ENCODE measurements around the gene EDIL3. TPM values are rescaled to one million over a fixed set of nuclear protein-coding genes. Genes with fewer than 3 reads are reported as not detected.

EDIL3 gene
- polyA plus RNA-seq, 1 donor (not counting 4 experiments of a cell fraction or from before 2014, with no cell fraction given), result 0.34 TPM

DNA sequence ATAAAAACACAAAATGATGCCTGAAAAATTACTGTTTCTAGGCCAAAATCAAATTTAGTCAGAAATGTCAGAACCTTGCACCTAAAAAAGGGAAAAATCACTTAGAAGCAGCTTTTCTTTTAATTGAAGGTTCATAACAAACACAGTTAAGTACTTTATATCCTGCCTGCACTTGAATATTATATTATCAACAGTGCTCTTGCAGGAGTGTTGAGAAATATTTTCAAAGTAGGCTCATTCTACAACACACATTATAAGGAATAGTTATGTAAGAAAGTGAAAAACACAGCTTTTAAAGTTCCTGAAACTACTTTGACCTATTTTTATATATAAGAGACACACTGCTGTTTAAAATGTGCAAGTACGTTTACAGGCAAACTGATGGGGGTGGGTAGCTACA, 8.3 kb downstream of the EDIL3 start:
- Histone ChIP-seq H3K9me1 (ENCODE audit: control insufficient read depth, extremely low read depth, insufficient read depth, low read length) (no peaks in the 10 kb centered on the region), H3K27me3 (ENCODE audit: control insufficient read depth, extremely low read depth, insufficient read depth, low read length) (no peaks in the 10 kb centered on the region), H3K36me3 (ENCODE audit: control insufficient read depth in 2 of 2, extremely low read depth in 1 of 2, insufficient read depth in 2 of 2, low read length in 2 of 2) (no peaks in the 10 kb centered on the region), H3K4me2 (ENCODE audit: control insufficient read depth, extremely low read depth, insufficient read depth, low read depth, low read length) (no peak overlapping the region), H4K20me1 (ENCODE audit: control insufficient read depth, extremely low read depth, insufficient read depth, low read length) (no peaks in the 10 kb centered on the region), H3K9me3 (ENCODE audit: control insufficient read depth, low read depth, low read length) (no peaks in the 10 kb centered on the region), H3K4me3 (ENCODE audit: control insufficient read depth in 2 of 3, extremely low read depth in 1 of 3, insufficient read depth in 2 of 3, low read depth in 1 of 3, low read length in 3 of 3) (no peak overlapping the region), H2AFZ (ENCODE audit: control insufficient read depth, low read length) (no peak overlapping the region), H3K9ac (ENCODE audit: control insufficient read depth, extremely low read depth, insufficient read depth, low read length) (no peak overlapping the region), H3K27ac (ENCODE audit: control insufficient read depth, insufficient read depth, low read length) (no peak overlapping the region), H3K4me1 (ENCODE audit: control insufficient read depth, extremely low read depth, insufficient read depth, low read length) (peaks cover under 1% of the 10 kb centered on the region), H3K79me2 (ENCODE audit: control insufficient read depth, insufficient read depth, low read length) (no peaks in the 10 kb centered on the region)
- TF ChIP-seq, protein P1, sequence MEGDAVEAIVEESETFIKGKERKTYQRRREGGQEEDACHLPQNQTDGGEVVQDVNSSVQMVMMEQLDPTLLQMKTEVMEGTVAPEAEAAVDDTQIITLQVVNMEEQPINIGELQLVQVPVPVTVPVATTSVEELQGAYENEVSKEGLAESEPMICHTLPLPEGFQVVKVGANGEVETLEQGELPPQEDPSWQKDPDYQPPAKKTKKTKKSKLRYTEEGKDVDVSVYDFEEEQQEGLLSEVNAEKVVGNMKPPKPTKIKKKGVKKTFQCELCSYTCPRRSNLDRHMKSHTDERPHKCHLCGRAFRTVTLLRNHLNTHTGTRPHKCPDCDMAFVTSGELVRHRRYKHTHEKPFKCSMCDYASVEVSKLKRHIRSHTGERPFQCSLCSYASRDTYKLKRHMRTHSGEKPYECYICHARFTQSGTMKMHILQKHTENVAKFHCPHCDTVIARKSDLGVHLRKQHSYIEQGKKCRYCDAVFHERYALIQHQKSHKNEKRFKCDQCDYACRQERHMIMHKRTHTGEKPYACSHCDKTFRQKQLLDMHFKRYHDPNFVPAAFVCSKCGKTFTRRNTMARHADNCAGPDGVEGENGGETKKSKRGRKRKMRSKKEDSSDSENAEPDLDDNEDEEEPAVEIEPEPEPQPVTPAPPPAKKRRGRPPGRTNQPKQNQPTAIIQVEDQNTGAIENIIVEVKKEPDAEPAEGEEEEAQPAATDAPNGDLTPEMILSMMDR (optimal IDR thresholded peaks at IDR 0.05 in 1 of 3, IDR thresholded peaks at IDR 0.05 in 1 of 3, conservative IDR thresholded peaks at IDR 0.05 in 1 of 3; ENCODE audit: extremely low read depth in 1 of 3, insufficient read depth in 2 of 3, low read length in 3 of 3), result no peak
- TF ChIP-seq EZH2 (IDR thresholded peaks at IDR 0.05; ENCODE audit: low read length), result no peak
- DNase-seq (ENCODE audit: low read depth, low spot score) (no peak), FAIRE-seq (no peak)
- dilution Hi-C loops (cut with MboI; ENCODE audit: extremely low pct_ligation_motif_present, low sequenced_read_pairs), result no loop called here

- no peaks in the 10 kb centered on the region for H4K20me1 ChIP-seq (ENCODE audit: control insufficient read depth, extremely low read depth, insufficient read depth, low read length)
- no peaks in the 10 kb centered on the region for H3K27me3 ChIP-seq (ENCODE audit: control insufficient read depth, extremely low read depth, insufficient read depth, low read length)
- H3K79me2 ChIP-seq (ENCODE audit: control insufficient read depth, insufficient read depth, low read length), result no peaks in the 10 kb centered on the region
- H3K9me3 ChIP-seq (ENCODE audit: control insufficient read depth, low read depth, low read length), result no peaks in the 10 kb centered on the region
- no peak overlapping the region for H3K4me2 ChIP-seq (ENCODE audit: control insufficient read depth, extremely low read depth, insufficient read depth, low read depth, low read length)
- H3K27ac ChIP-seq (ENCODE audit: control insufficient read depth, insufficient read depth, low read length), result no peak overlapping the region
- H3K4me3 ChIP-seq (ENCODE audit: control insufficient read depth in 2 of 3, extremely low read depth in 1 of 3, insufficient read depth in 2 of 3, low read depth in 1 of 3, low read length in 3 of 3), result no peak overlapping the region
- H3K36me3 ChIP-seq (ENCODE audit: control insufficient read depth in 2 of 2, extremely low read depth in 1 of 2, insufficient read depth in 2 of 2, low read length in 2 of 2), result no peaks in the 10 kb centered on the region
- no peaks in the 10 kb centered on the region for H3K4me1 ChIP-seq (ENCODE audit: control insufficient read depth, extremely low read depth, insufficient read depth, low read length)
- dilution Hi-C loops (cut with MboI; ENCODE audit: extremely low pct_ligation_motif_present, low sequenced_read_pairs), result no loop called here
- no peak for TF ChIP-seq EZH2 (IDR thresholded peaks at IDR 0.05; ENCODE audit: low read length)
- TF ChIP-seq, protein P1 (optimal IDR thresholded peaks at IDR 0.05 in 1 of 3, IDR thresholded peaks at IDR 0.05 in 1 of 3, conservative IDR thresholded peaks at IDR 0.05 in 1 of 3; ENCODE audit: extremely low read depth in 1 of 3, insufficient read depth in 2 of 3, low read length in 3 of 3), result no peak
- H3K9ac ChIP-seq (ENCODE audit: control insufficient read depth, extremely low read depth, insufficient read depth, low read length), result no peak overlapping the region
- no peaks in the 10 kb centered on the region for H3K9me1 ChIP-seq (ENCODE audit: control insufficient read depth, extremely low read depth, insufficient read depth, low read length)
- DNase-seq (ENCODE audit: low read depth, low spot score) (no peak), FAIRE-seq (no peak)
- no peak overlapping the region for H2AFZ ChIP-seq (ENCODE audit: control insufficient read depth, low read length)
These were observed 10.1 kb downstream of the EDIL3 start for GRCh38 chr5:84374568-84374967.

All from keratinocyte (primary cell).